GM19452 (cell line): ENCODE measurements around the gene SLC26A2.
A peak's percentile ranks its signal among the peaks of the same experiment; 100 is the strongest.
"Not testable (repeated sequence)": the region's sequence is repeated elsewhere in the genome, so short reads cannot be mapped to it uniquely, and the experiment has no call there.

ENCODE experiments used
- ATAC-seq: cut with Tn5 transposase; IDR thresholded peaks from one replicate; pipeline ENCODE4 v1.9.1; 2021; ENCODE audit not compliant: unreplicated experiment

Gene SLC26A2

DNA sequence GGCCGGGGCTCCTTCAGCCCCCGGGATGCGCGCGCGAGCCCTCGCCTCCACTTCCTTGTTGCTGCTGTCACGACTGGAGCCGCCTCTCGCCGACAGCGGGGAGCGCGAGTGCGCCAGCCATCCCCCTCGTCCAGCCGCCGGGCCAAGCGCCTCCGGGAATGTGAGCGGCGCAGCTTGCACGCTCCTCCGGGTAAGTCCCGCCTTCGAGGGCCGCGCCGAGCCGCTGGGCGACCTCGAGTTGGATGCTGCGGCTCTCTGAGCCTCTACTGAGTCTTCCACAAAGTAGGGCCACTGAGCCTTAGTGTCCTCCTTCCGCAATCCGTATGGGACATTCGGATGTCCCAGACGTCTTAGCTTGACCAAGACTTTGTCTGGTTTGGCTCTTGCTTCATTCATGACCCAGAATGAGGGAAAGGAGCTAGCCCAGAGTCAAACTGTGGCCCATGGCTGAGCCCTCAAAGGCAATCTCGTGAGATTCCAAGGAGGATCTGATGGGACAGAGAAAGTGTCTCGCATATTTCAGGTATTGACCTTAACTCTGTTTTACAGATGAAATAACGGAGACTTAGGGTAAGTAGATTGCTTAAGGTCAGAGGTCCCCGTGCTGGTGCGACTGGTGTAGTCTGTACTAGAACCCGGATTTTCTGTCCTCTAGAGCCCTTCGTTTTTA, 40.6 kb downstream of the SLC26A2 start:
- ATAC-seq = peak; percentile 1

DNA sequence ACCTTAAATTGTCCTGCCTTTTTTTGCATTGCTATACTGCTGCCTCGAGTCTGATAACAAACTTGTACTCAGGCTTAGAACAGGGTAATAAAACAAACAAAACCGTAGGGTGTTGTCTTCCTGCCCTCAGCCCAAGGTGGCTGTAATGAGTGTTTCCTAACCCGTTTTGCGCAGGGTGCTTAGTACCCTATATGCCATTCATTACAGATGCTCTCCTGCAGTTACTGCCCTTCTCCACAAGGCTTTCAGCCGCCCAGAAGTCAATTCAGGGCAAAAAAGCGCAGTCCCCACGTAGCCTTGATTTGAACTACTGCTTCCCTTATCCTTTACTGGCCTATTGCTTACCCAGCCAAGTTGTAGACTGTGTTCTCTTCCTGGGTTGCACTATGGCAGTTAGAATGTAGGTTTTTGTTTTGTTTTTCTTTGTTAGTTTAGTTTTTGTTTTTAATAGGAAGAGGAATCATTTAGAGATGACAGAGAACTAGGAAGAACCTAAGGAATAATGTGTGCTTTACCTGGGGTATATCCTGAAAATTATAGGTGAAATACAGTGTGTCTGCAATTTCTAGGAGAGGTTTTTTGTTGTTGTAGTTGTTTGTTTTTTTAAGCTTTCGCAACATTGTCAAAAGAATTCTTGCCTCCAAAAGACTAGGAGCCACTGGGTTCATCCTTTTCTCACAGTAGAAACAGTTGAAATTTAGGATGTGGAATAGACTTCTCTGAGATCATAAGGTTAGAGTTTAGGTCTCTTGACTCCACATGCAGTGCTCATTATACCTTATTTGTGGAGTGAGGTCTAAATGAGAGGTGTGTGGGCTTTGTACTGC, 41.3 kb downstream of the SLC26A2 start:
- peak; percentile 57 for ATAC-seq

DNA sequence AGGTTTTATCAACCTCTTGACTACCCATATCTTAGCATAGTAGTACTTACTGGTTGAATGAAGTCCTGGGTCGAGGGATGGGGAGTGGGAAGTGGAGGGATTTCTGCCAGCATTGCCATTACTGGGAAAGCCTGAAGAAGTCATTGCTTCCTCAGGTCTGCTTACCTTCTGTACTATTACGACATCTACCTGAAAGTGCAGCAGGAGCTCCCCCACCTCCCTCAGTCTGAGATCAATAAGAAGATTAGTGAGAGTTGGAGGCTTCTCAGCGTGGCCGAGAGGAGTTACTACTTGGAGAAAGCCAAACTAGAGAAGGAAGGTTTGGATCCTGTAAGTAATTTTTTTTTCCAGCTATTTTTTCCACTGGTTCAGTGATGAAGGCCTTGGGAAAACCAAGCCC, 45.8 kb downstream of the SLC26A2 start:
- no peak for ATAC-seq

DNA sequence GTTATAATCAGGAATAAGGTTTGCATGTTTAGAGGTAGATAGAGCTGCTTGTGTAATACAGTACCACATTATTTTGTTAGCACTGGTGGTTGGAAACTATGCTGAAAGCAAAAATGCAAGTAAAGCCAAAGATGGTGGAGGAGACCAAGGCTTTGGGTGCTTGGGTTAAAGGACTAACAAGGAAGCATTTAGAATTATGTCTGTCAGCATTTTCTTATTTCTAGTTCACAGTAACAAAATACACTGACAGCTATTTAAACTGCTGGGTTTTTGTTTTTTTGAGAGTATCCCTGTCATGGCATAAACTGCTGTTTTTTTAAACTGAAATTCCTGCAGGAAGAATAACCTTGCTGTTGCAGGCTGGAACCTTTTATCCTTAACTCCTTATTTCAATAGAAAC, 46.5 kb downstream of the SLC26A2 start:
- ATAC-seq = no peak

DNA sequence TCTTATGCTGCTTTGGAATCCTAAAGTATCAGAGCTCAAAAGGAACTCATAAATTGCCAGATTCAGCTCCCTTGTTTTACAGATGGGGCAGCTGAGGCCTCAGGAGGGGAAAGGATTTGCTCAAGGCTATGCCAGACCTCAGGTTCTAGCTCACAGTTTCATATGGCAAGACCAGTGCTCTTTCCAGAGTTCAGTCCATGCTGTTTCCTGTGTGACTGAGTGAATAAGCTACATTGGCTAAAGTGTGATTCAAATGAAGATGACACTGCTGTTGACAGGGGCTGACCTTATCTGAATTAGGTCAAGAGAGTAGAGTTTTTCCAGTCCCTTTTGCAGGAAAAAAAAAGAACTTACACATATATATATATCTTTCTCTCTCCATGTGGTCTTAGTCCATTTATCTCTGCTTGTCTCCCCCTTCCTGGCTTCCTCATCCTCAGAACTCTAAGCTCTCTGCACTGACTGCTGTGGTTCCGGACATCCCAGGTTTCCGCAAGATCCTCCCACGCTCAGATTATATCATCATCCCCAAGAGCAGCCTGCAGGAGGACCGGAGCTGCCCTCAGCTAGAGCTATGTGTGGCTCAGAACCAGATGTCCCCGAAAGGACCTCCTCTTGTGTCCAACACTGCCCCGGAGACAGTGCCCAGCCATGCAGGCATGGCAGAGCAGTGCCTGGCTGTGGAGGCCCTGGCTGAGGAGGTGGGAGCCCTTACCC, 49.3 kb downstream of the SLC26A2 start:
- ATAC-seq = no peak

DNA sequence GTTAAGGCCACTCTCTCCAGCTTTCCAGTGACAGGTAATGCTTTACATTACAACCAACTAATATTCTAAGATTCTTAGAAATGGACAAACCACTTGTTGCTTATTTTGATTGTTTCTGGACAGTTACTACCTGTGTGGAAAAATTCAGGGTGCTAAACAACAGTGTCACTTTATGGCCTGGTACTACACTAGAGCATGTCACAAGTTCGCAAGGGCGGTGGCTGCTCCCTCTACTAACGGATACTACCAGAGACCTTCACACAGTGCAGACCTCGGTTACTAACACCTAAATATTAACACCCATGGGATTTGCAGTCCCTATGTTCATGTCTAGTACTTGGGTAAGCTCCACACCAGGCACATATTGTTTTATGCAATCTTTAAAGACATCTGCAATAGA, 53.4 kb downstream of the SLC26A2 start:
- no peak for ATAC-seq

DNA sequence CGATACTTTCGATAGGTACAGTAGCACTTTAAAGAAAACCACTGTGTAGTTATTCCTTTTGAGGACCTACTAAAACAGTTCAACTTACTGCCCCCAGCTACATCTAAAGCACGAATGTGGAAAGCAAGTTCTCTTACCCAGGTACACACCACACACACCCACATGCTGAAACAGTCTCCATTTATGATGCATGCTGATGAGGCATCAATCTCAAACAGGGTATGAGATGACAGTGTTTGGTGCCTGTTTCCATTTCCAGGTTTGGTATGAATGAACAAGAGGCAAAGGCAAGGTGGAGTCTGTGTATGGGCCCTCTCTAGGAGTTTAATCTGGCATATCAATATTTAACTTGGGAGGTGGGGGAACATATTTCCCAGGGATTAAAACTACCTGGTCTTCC, 53.9 kb downstream of the SLC26A2 start:
- no peak for ATAC-seq

DNA sequence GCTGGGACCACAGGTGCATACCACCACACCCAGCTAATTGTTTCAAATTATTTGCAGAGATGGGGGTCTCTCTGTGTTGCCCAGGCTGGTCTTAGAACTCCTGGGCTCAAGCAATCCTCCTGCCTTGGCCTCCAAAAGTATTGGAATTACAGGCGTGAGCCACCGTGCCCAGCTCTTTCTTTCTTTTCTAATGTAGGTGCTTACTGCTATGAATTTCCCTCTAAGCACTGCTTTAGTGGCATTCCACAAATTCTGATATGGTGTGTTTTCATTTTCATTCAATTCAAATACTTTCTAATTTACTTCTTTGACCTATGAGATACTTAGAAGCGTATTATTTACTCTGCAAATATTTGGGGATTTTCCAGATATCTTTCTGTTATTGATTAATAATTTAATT, 54.9 kb downstream of the SLC26A2 start:
- no peak for ATAC-seq

DNA sequence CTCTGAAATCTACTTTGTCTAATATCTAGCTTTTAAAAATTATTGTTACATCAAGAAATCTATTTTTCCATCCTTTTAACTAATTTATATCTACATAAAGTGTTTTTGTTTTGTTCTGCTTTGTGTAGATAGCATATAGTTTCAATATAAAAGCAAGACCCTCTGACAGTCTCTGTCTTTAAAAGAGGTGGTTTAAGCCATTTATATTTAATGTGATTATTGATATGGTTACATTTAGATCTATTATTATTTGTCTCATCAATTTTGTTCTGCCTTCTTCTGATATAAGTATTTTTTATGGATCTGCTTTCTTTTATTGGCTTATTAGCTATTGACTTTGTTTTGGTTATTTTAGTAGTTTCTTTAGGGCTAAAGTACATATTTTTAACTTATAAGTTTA, 56.0 kb downstream of the SLC26A2 start:
- ATAC-seq = no peak

DNA sequence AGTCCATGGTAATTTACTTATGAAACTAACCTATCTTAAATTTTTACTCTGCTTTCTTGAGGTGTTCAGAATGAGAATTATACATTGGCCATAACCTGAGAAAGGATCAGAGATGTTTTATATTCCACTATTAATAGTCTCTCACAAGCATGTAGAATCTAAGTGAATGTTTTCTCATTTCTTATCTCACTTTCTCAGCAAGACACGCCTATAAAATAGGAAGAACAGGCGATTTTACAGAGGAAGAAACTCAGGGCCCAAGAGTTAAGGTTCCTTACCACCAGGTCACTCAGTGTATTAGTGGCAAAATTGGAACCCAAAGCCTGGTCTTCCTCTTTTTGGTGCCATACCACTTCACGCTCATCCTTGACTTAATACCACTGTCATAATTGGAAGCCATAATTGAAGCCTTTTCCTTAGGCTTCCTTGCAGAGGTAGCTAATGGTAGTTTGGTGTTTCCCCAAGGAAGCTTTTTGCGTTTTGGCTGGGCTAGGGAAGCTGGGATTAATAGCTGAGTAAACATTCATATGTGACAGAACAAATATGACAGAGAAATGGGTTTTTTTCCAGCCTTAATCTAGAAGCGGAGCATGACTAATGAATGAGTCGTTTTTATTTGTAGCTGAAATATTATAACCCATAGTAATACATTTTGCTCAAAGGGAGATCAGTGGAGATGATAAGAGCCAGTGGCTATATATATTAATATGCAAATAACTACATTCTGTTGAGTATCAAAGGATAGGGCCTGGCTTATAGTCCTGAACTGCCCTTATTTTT, 56.9 kb downstream of the SLC26A2 start:
- ATAC-seq = no peak

DNA sequence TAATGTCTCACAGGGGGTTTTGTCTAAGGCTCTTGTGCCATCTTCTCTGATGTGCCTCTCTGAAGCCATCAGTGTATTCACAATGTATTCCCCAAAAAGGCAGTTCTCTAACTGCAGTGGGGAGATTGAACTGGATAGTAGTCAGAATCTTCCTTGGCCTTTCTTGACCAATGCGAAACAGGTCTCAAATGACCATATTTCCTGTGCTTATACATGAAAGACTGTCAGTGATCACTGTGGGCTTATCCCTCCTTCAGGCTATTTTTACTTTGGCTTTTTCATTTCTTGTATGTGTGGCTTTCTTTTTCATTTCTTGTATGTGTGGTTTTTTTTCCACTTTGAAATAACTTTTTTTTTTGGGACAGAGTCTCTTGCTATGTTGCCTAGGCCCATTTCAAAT, 59.7 kb downstream of the SLC26A2 start:
- ATAC-seq = no peak

DNA sequence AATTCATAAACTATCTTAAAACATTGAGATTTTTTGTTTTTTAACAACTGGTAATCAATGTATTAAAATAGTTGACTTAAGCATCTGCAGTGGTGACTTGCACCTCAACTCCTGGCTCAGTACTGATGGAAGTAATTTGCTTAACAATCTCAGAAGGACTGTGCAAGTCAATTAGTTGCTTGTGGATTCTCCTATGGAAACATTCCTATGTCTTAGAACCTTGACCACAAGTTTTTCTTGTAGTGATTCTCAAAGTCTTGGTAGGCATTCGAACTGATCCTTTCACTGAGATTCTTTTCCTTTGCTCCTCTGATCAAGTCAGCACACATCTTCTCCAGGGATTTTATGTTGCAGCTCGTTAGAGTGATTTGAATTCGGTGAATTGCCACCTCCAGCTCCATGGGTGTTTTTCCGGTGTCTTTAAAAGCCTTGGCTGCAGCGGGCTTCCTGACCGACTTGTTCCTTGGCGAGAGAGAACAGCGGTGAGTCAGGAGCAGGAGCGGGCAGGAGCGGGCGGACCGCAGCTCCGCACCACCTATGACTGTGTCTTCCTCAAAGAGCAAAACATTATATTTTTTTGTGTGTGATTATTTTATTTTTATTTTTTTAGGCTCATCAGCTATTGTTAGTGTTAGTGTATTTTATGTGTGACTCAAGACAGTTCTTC, 61.1 kb downstream of the SLC26A2 start:
- no peak for ATAC-seq

DNA sequence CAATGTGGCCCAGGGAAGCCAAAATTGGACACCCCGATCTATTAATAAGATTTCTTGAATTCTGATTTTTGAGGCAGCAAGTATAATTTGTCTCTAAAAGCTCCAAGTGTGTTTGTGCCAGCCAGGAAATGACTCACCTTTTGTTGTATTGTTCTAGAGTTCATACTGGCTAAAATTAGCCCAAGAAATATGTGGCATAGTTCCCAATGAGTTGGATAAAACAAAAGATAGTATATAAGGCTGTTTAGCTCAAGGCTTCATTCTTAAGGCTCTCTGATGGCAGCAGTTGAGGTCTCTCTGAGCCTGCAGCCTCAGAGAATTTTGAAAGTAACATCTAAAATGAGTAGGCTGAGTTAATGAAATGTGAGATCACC, 61.6 kb downstream of the SLC26A2 start:
- ATAC-seq = no peak

DNA sequence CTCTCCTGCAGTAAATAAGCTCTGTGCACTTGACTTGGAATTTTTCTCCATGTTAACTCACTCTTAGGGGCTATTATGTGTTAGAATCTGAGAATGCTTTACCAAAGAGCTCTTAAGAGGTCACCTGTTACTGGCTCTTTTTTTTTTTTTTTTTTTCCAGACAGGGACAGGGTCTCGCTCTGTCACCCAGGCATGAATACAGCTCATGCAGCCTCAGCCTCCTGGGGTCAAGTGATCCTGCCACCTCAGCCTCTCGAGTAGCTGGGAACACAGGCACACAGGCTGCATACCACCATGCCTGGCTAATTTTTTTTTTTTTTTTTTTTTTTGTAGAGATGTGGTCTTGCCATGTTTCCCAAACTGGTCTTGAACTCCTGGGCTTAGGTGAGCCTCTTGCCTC, 62.1 kb downstream of the SLC26A2 start:
- no peak for ATAC-seq

DNA sequence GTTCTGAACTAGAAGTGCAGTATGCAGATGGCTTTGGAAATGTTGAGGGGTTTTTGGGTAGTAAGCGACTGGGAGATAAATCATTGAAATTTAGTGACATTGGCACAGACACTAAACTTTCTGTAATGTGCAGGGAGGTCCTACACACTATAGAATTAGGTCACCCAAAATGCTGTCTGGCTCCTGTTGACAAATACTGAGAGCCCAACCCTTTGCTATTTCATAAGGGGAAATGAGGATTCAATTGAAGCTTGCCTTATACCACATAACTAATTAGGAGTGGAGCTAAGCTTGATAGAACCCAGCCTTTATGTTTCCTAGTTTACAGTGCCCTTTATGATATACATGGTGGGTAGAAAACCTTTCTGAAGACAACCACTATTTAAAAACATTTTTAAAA, 62.6 kb downstream of the SLC26A2 start:
- no peak for ATAC-seq

DNA sequence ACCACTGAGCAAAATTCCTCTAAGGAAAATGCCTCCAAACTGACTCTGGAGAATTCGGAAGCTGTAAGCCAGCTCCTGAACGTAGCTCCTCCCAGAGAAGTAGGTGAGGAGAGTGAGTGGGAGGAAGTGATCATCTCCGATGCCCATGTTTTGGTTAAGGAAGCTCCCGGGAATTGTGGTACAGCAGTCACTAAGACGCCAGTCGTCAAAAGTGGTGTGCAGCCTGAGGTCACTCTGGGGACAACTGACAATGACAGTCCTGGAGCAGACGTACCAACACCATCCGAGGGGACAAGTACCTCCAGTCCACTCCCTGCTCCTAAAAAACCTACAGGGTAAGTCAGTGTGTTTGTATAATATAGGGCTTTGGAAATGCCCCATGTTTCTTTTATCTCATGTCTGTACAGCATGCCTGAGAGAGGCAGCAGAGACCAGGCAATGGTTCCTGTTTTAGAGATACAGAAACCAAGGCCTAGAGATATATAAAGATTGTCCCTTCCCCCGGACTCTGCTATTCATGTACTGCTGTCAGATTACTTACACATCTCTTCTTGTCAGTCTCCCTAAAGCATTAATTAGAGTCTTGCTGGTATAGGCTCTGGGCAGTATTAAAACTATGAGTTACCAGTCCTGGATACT, 63.9 kb downstream of the SLC26A2 start:
- no peak for ATAC-seq

DNA sequence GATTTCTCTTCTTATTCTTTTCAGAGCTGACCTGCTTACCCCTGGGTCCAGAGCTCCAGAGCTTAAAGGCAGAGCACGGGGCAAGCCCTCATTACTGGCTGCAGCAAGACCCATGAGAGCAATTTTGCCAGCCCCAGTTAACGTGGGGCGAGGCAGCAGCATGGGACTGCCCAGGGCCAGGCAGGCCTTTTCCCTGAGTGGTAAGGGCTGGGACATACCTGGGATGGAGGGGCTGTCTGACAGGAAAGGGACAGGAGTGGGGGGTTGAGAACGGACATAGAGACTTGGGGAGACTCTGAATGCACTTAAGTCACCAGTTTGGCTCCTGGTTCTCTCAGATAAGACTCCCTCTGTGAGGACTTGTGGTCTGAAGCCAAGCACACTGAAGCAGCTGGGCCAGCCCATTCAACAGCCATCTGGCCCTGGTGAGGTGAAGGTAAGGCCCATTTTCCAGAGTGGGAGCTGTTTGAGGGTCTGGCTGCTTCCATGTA, 66.2 kb downstream of the SLC26A2 start:
- ATAC-seq = no peak

DNA sequence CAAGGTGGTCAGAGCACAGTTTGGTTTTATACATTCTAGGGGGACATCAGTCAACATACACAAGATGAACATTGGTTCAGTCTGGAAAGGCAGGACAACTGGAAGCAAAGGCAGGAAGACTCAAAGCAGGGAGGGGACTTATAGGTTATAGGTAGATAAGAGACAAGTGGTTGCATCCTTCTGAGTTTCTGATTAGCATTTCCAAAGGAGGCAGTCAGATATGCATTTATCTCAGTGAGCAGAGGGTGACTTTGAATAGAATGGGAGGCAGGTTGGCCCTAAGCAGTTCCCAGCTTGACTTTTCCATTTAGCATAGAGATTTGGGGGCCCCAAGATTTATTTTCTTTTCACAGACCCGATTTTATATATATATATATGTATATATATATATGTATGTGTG, 67.5 kb downstream of the SLC26A2 start:
- ATAC-seq = not testable (repeated sequence)

DNA sequence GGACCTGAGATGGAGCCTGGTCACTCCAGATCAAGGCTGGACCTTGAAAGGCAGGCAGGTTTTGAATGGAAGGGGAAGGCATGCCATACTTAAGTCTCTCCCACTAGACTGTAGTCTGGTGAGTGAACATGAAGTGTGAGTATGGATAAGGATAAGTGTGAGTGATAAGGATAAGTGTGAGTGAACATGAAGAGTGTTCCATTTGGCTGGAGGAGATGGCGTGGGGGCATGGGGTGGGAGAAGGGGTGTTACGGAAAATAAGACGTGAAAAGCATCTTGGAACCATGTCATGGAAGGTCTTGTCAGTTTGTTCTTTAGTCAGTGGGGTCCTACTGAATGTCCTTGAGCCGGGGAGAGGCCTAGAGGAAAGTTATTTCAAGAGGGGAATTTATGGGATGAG, 72.8 kb downstream of the SLC26A2 start:
- no peak for ATAC-seq

DNA sequence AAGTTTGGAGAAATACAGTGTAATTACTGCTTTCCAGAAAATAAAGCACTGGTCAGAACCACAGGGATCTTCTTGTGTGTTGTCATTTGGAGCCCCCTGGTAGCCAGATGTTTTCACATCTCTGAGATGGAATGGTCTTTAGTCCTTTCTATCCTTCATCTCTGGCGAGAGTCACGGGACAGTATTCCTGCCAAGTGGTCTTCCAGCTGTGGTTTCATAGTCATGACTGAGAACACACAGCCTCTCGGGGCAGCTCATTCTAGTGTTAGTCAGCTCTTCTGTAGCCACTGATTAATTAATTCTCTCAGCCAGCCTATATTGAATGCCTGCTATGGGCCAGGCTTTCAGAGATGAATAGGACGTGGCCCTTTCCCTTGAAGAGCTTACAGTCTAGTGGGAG, 74.1 kb downstream of the SLC26A2 start:
- no peak for ATAC-seq
